Measurements from ENCODE around the gene SND1.

SND1 gene

DNA sequence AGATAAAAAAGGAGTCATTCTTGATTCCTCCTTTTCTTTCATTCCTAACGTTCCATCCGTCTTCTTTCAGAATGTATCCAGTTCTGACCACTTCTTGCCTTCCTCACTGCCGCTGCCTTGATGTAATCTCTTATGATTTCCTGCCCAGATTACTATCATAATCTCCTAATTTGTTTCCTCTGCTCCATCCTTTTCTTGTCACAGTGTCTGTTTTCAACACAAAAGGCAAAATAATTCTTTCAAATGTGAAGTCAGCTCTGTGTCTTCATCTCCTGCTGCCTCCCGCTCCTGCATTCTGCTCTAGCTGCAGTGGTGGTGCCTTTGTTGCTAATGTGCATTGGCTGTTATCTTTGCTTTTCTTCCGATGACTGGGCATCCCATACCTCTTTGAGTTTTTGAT is 150.9 kb downstream of the SND1 start:
- DNase-seq (ENCODE audit: low read depth), result no peak

DNA sequence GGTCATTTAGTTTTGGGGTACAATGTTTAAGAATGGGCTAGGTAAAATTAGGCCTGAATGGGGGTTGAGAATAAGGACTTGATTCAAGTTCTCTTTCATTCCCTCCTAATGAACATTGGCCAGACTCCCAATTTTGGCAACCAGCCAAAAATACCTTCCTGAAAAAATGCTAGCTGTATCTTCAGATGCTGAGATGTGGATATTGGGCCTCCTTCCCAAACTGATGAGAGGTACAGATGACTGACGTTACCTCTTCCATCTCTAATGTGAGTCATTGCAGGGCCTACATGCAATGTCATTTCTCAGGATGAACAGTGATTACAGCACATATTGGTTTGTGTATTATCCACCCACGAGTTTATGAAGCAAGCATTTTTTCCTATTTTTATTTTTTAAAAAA is 151.6 kb downstream of the SND1 start:
- no peak for DNase-seq (ENCODE audit: low read depth)

DNA sequence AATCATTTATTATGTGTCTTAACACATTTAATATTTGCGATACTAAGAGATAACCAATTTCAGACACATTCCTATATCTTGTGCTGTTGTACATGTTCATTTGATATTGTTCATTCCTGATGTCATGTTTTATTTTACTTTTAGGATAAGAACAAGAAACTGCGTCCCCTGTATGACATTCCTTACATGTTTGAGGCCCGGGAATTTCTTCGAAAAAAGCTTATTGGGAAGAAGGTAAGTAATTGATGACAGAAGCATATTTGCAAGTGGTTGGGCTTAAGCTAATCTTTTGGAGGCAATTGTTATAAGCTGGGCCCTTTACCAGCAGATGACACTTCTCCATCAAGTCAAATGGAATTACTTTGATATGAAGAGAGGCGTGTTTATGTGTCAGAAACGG is 155.3 kb downstream of the SND1 start:
- DNase-seq (ENCODE audit: low read depth), result no peak

DNA sequence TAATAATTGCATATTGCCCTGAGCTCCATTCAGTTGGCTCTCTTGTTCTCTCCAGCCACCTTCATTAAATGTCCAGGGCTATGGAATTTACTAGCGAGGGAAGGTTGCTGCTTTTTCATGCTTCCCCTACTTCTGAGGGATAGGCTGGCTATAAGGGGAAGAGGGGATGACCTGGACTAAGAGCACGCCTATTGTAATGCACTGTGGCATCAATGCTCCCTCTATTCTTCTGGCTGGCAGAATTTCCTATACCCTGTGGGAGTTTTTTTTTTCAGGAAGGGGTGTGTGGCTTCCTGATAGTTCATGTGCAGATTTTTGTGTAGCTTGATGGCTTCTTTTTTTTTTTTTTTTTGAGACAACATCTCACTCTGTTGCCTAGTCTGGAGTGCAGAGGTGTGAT is 155.8 kb downstream of the SND1 start:
- no peak for DNase-seq (ENCODE audit: low read depth)

DNA sequence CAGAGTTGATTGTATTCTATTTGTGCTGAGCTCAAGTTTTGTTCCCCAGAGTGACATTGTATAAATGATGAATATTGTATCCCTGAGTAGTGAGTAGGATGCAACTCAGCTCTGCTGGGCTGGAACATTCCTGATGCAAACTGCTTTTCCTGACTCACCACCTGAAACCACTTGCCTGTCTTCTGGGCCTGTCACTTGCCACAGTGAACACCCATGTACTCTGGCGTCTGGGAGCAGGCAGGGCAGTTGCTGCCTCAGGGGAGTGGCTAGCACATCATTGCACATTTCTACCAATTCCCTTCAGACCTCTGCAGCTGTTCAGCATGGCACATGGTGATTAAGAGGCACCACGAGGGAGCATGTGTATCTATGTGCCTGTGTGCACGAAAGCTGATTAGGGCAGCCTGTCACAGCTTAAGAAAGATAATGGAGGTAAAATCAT is 157.3 kb downstream of the SND1 start:
- no peak for DNase-seq (ENCODE audit: low read depth)

DNA sequence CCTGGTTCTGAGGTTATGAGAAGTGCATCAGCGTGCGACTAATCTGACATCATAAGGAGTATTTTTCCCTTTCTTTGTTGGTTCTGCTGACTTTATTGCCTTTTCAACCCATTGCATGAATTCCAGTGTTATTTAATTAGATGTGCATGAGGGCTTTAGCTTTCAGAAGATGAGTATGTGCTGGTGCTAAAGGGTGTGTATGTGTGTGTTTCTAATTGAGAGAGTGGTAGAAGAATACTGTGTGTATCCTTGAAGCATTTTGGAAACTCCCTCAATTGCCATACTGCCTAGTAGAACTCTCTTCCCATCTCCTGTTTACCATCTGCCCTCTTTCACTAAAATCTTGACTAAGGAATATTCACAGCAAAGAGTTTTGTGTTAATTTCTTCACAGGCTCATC is 158.1 kb downstream of the SND1 start:
- DNase-seq (ENCODE audit: low read depth), result no peak

DNA sequence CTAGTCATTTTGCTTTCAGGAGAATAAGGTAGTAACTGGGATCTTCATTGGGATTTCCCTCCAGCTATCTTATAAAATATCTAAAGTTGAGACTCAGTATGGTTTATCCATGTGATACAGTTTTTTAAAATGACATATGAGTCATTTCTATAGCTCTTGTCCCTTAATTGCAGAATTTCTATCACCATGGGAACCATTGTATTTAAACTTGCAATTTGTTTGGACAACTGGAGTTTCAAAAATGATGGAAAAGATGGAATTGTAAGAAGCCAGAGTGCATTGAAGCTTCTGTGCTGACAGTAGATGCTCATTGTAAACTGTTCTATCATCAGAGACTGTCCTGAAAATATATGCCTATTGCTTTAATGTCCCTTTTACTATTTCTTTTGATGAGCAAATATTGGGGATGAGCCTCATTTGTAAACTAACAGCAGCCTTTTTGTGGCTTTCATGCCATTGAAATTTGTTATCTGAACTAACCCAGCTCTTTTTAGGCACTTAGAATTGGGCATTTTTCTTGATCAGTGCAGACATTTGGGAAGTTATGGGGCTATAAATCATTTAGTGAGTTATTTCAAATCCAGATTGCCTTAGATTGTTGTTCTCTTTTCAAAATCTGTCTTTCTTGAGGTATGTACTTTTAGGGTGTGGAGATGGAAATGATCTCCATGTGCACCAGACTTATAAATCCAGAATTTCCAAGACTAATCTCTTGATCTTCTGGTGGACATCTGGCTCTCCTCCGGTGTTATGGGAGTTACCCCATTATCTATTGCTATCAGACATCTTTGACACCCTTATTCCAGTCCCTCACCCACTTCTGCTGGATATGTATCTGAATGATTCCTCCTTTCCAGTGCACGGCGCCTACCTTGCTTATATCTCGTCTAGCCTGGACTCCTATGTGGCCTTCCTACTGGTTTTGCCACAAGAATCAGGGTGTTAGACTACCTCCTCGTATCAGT is 159.0 kb downstream of the SND1 start:
- no peak for DNase-seq (ENCODE audit: low read depth)

DNA sequence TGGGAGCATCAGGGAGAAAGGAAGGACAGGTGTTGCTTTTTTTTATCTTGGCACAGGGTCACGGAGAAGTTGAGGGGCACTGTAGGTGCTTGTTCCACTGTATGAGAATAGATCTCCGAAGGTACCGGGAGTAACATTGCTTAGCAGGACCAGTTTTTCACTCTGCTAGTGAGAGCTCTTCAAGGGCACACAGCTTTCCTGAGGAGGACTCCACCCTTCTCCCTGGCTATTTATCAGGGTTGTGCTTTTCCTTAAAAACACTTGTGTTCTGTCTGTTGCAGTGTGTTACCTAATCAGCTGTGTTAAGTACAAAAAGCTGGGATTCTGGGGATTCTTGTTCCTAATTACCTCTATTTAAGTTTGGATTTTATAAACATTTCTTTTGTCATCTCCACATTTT is 160.5 kb downstream of the SND1 start:
- DNase-seq (ENCODE audit: low read depth), result no peak

DNA sequence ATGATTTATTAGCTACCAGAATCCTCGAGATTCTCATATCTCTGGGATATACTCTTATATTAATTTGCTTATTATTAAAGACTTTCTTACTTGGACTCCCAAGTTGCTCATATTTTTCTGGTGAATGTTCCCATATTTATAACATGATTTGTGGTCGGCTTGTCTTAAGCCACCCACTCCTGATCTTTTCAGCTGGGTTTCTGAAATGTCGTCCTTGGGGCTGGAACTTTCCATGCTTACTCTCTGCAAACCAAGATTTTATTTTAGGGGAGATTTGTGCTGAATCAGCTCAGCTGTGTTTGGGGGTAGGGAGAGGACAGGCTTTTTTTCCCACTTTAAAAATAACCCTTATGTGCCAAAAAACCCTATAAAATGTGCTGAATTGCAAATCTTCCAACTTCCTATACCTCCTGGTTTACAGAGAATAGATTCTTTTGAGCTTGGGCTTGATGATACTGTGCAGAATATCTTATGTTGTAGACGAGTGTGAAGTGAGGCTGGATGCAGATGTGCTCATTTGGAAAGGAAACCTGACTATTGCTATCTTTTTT is 162.1 kb downstream of the SND1 start:
- no peak for DNase-seq (ENCODE audit: low read depth)

DNA sequence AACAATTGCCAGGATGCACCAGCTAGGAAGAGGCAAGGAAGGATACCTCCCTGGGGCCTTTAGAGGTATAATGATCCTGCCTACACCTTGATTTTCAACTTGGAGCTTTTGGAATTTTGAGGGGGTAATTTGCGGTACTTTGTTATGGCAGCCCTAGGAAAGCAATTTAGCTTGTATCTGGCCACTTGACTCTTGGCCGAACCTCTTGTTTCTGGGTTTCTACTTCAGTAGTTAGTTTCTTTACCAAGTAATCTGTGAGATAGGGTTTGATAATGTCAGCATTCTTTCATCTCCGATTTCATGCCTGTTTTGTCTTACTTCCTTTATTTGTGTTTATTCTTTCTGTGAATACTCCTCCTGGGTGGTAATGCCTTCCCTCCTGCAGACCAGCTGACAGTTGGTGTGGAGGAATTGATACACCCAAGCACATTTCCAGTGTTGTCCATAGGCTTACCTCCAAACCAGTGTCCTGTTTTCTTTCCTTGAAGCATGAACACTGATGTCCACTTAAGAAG is 163.7 kb downstream of the SND1 start:
- no peak for DNase-seq (ENCODE audit: low read depth)

DNA sequence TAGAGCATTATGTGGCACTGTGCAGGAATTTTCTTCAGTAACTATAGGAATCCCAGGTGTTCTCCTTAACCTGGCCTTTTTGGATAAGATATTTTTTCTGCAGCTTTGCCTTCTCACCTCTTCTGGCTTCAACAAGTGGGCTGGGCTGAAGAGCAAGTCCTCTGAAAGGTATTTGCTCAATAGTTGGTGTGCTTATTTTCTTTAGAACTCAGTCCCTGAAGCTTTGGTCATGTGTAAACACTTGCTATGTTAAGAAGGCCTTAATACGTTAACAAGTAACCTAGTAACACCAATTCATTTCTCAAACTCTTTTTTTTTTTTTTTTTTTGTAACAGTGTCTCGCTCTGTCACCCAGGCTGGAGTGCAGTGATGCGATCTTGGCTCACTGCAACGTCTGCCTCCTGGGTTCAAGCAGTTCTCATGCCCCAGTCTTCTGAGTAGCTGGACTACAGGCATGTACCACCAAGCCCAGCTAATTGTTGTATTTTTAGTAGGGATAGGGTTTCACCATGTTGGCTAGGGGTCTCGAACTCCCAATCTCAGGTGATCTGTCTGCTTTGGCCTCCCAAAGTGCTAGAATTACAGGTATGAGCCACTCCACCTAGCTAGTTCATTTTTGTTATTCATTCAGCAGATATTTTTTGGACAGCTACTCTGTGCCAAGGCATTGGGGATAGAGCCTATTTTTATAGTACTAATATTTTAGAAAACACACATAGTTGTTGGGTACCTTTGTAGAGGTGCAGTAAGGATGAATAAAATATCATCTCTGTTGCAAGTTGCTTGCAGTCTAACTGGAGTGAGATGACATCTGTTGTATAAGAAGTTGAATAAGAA is 164.6 kb downstream of the SND1 start:
- DNase-seq (ENCODE audit: low read depth), result no peak

DNA sequence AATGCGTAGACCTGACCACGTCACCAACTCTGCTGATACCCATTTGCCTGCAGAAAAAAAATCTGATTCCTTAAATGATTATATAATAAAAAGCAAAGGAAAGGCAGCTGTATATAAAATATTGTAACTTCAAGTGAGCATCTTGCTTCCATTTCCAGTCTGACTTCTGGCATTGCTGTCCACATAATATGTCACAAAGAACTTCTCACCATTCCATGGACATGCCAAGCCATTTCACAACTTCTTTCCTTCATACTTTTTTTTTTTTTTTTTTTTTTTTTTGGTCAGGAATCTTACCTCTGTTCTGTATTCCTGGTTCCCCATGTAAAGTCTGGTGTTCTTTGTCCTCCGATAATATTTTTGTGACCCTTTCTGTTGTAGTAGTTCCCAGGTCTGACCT is 165.5 kb downstream of the SND1 start:
- DNase-seq (ENCODE audit: low read depth), result no peak

DNA sequence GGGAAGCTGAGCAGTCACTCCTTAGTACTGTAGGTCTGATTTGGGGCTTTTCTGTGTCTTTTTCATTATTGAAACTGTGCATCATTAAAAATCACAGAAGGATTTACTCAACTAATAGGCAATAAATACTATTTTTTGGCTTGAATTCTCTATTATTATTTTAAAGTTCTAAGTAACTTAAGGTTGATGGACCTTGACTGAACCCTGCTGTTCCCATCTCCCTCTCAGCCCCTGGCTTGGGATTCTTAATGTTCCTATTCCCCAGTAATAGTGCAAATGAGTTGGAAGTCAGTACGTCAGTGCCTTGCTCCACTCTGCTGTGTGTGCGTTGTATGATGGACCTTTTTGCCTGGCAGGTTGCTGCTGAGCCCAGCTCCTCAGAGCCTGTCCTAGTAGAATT is 166.3 kb downstream of the SND1 start:
- no peak for DNase-seq (ENCODE audit: low read depth)

DNA sequence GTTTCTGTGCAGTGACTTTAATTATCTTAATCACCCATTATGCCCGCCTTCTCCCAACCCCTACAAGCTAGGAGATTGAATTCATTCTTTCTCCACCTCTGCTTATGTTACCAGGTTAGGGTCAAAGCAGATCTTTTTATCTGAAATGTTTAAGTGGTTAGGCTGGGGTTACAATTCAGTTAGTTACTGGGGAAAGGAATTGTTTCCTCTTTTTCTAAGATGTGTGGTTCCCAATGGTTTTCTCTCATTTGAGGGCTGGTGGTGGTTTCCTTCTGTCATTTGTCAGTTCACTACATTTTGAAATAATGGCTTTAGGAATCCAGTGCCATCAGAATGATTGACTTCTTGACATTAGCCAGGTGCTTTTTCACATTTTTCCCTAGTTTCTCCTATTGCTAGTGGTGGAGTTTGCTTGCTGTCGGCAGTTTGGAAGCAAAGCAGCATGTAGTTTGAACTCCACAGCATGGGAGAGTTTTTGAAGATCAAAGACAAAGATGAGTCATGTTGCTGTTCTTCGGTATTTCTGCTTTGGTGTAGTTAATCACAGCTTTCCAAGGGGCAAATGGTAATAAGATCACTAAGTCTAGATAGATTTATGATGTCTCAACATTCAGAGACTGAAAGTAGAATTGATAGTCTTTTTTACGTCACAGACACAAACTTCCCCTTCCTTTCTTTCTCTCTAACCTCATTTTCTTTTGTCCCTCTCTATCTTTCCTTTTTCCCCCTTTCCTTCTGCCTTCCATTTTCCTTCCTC is 168.2 kb downstream of the SND1 start:
- no peak for DNase-seq (ENCODE audit: low read depth)

DNA sequence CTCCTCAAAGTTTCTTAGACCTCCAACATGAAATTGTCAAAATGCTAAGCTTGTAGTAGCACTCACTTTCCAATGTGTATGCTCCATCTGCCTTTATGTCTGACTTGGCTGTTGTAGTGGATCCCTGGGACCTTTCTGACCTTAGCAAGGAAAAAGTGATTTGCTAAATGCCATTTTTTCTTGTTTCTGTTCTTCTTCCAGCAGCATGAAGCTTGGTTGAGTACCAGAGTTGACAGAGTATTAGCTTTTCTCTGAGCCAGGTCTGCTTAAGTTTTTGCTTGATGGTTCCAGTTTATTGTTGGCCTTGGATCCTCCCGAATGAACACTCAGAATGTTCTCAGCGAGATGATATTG is 168.7 kb downstream of the SND1 start:
- DNase-seq (ENCODE audit: low read depth), result no peak

DNA sequence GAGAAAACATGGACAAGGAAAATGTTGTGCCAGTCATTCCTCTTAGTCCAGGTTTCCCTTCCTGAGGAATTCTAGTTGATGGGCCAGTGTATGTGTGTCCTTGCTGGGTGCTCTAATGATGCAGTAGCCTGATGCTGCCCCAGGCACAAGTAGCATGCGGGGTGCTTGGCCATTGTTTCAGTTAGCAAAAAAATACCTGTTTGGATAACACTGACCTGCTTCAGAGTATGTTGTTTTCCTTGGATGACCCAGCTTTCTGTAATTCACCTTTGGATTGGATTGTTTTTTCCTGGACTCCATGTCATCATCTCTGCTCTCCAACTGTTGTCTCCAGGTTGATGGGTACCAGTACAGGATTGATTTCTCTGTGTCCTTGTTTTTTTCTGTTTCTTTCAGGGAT is 169.2 kb downstream of the SND1 start:
- DNase-seq (ENCODE audit: low read depth), result no peak

DNA sequence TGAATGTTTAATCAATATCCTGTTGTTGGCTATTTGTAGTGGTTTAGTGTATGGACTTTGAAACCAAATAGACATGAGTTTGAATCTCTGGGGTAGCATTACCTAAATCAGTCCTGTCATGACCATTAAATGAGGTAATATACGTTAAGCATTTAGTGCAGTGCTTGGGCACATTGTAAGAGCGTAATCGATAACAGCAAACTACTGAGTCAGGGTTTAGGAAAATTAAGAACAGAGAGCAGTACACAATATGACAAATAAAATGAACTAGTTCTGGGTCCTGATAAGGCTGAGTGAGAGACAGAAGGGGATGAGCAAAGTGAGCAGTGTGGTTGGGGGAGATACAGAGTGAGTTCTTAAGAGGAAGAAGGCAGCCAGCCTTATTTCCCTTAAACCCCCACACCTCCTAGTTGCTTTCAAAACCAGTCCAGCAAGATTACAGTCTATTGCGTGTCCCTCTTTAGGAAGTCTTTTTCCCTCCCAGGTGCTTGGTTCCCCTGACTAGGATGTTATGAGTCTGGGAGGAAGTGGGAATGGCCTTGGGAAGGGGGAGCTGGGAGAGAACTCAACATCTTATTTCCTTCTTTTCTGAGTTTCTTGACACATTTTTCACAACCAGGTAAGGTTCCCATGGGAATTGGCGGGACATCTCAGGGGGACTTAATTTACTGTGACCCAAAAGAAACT is 171.0 kb downstream of the SND1 start:
- DNase-seq (ENCODE audit: low read depth), result no peak

DNA sequence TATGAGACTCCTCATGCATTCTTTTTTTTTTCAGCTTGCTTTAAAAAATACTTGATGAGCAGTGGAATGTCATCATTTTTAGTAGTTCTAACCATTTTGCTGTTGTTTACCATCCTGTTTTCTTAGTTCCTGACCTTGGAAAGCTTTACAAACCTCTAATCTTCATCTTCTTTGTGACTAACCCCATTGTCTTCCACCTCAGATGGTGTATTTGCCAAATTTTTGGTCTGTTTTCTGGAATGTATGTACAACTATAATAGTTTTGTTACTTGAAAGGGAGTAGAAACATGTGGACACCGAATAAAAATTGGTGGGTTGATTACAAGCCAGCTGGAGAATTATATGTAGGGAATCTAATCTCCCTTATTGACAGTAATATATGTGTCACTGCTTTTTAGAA is 172.7 kb downstream of the SND1 start:
- no peak for DNase-seq (ENCODE audit: low read depth)

DNA sequence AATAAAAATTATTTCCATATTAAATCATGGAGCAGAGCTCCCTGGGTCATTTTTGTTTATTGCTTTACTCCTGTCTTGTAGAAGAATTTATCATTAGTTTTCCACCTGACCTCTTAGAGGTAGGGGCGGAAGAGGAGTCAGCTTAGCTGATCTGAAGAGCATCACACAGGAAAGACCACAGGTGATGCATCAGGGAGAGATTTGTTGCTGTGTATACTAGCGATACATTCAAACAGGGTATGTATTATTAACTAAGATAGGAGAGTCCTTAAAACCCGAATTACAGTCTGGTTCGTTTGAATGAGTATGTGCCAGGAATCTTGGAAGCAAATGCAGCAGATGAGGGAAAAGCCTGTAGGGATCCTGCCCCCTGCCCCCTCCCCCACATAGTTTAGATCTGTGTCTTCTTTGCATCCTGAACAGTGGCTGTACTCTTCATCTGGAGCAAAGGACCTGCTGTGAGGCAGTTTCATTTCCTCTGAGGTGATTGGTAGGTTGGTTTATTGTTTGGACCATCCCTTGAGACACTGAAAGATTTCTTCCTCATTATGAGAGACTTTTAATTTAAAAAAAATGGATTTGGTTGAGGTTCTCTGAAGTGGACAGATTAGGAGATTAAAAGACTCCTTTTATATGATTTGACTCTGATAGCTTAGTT is 177.0 kb downstream of the SND1 start:
- DNase-seq (ENCODE audit: low read depth), result no peak

DNA sequence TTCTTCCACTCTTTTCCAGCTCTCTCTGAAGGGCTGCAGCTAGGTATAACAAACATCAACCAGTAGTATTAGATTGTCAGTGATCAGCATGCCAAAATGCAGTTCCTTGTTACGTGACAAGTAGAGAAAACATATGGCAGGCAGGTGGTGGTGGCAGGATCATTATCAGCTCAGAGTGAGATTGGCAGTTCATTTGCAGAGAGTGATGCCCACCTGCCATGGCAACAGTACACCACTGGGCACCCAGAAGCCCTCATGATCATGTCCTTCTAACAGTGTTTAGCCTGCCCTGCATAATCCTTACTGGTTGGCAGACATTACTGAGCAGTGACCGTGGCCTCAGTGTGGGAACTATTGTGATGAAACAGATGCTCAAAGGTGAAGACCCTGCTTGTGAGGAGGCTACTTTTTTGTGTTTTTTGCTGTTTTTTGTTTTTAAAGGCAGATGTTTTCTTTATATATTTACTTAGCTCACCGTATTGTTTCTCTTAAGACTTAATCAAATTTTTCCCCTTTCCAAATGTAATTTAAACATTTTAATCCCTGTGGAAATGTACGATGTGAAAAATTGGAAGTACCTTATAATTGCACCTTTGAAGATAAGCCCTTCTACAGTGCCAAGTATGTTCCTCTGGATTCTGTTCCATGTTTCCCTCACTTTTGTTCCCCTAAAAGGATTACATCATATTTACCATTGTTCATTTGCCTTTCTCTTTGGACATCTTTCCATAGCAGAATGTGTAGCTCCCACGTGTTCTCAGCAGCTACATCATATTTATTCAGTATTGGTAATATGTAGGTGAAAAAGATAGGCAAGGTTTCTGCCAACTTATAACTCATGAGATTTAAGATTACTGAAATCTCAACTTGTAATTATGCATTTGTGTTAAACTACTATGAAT is 179.6 kb downstream of the SND1 start:
- no peak for DNase-seq (ENCODE audit: low read depth)

All from HS-27A (cell line).